ENCODE results near the gene EIF4E1B. TPM values are rescaled to one million over a fixed set of nuclear protein-coding genes. Genes with fewer than 3 reads are reported as not detected.

Gene EIF4E1B
- total and polyA plus RNA-seq, 12 donors: not detected

GRCh38 chr5:176663566-176663965 is 33.1 kb downstream of the EIF4E1B start:
- intact Hi-C loops (cut with DNase I): loop anchor here in 5 of 10 donors (5.0 to 10.0 kb wide), 6 partner anchors 151 to 449 kb away; partner anchors contain the start of gene UNC5A (in 3 of the 5)
- H3K27ac ChIP-seq: no peak overlapping the region
- peaks cover 0 to 18% (median 9%) of the 10 kb centered on the region in 9 donors for H3K4me1 ChIP-seq
- ATAC-seq (no peak), DNase-seq (no peak)
- H3K36me3 ChIP-seq: no peaks in the 10 kb centered on the region
- peaks cover 0 to 63% (median 38%) of the 10 kb centered on the region in 7 donors for H3K27me3 ChIP-seq
- no peaks in the 10 kb centered on the region for H3K9me3 ChIP-seq
- 86 to 87% methylated on average over 10 of the region's 10 CpGs for WGBS, 2 donors
- TF ChIP-seq CTCF (IDR thresholded peaks at IDR 0.05): no peak
- no peak overlapping the region for H3K4me3 ChIP-seq

GRCh38 chr5:176664479-176664878 is 34.0 kb downstream of the EIF4E1B start:
- Histone ChIP-seq H3K4me3 (no peak overlapping the region), H3K4me1 (peaks cover 0 to 9% (median 4%) of the 10 kb centered on the region in 9 donors), H3K27ac (no peak overlapping the region), H3K9me3 (no peaks in the 10 kb centered on the region), H3K36me3 (no peaks in the 10 kb centered on the region), H3K27me3 (peaks cover 0 to 71% (median 47%) of the 10 kb centered on the region in 7 donors)
- no peak for ATAC-seq
- 26 to 35% methylated on average over 6 of the region's 6 CpGs for WGBS, 2 donors
- no peak for DNase-seq
- TF ChIP-seq CTCF (IDR thresholded peaks at IDR 0.05): no peak
- intact Hi-C loops (cut with DNase I): loop anchor here in 5 of 10 donors (5.0 to 10.0 kb wide), 6 partner anchors 150 to 448 kb away; partner anchors contain the start of gene UNC5A (in 3 of the 5)

- no peak for ATAC-seq
- WGBS, 2 donors: 16 to 25% methylated on average over 19 of the region's 19 CpGs
- H3K4me3 ChIP-seq: no peak overlapping the region
- H3K27me3 ChIP-seq: peaks cover 0 to 75% (median 51%) of the 10 kb centered on the region in 7 donors
- no peak for DNase-seq
- H3K4me1 ChIP-seq: peaks cover 0 to 9% (median 4%) of the 10 kb centered on the region in 9 donors
- no peak overlapping the region for H3K27ac ChIP-seq
- no peak for TF ChIP-seq CTCF (IDR thresholded peaks at IDR 0.05)
- H3K36me3 ChIP-seq: no peaks in the 10 kb centered on the region
- intact Hi-C loops (cut with DNase I): loop anchor here in 6 of 10 donors (5.0 to 10.0 kb wide), 7 partner anchors 150 to 447 kb away; partner anchors contain the start of gene UNC5A (in 3 of the 6)
- no peaks in the 10 kb centered on the region for H3K9me3 ChIP-seq
These were observed 34.4 kb downstream of the EIF4E1B start for GRCh38 chr5:176664886-176665285.

- 87% methylated on average over 6 of the region's 6 CpGs for WGBS, 2 donors
- H3K9me3 ChIP-seq: no peaks in the 10 kb centered on the region
- H3K4me3 ChIP-seq: no peak overlapping the region
- TF ChIP-seq CTCF (IDR thresholded peaks at IDR 0.05): no peak
- H3K36me3 ChIP-seq: no peaks in the 10 kb centered on the region
- intact Hi-C loops (cut with DNase I): loop anchor here in 5 of 10 donors (5.0 to 10.0 kb wide), 4 partner anchors 149 to 442 kb away; partner anchors contain the start of gene UNC5A (in 3 of the 5)
- peaks cover 0 to 82% (median 57%) of the 10 kb centered on the region in 7 donors for H3K27me3 ChIP-seq
- H3K27ac ChIP-seq: no peak overlapping the region
- ATAC-seq (no peak), DNase-seq (no peak)
- peaks cover 0 to 8% (median 4%) of the 10 kb centered on the region in 9 donors for H3K4me1 ChIP-seq
These were observed 35.0 kb downstream of the EIF4E1B start for GRCh38 chr5:176665517-176665916.

Data from heart right ventricle (tissue), 16 donors.